Cortex of kidney (tissue), 1 donor: Measurements from ENCODE around the gene KIF20B.
"Not testable (repeated sequence)": the region's sequence is repeated elsewhere in the genome, so short reads cannot be mapped to it uniquely, and the experiment has no call there.

Source experiments
- DNase-seq: peaks from one replicate; lab custom pipeline; 2025; lab: John Stamatoyannopoulos, UW

The KIF20B gene

DNA sequence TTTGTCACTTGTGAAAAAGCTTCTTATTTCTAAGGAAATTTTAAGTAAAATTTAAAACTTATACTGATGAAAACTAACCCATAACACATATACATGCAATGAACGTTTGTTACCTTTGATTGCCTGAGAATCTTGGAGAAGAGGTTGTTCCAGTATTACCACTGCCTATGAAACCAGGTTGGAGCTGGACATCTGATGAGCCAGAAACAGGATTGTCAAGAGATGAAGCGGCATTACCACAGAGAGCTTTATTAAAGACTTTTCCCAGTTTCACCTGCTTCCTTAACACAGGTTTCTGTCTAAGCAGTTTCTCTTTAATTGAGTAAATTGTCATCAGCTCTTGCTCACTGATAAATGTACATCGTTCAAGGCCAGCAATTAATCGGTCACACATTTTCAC lies 9.0 kb upstream of the KIF20B start:
- no peak for DNase-seq

DNA sequence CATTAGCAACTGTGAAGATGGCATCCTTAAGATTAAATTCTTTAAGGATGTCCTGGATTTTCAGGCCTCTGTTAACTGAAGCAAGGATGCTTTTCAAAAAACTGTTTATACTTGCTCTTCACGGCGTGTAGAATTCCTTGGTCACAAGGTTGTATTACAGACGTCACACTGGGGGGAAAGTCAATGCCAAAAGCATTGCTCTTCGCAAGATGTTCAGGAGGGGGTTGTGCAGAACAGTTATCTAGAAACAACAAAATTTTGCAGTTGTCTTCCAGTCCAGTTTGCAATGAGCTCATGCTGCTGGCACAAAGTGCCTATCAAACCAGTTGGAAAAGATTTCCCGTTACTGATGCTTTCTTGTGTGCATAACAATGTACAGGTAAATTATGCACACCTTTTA lies 8.2 kb upstream of the KIF20B start:
- no peak for DNase-seq

DNA sequence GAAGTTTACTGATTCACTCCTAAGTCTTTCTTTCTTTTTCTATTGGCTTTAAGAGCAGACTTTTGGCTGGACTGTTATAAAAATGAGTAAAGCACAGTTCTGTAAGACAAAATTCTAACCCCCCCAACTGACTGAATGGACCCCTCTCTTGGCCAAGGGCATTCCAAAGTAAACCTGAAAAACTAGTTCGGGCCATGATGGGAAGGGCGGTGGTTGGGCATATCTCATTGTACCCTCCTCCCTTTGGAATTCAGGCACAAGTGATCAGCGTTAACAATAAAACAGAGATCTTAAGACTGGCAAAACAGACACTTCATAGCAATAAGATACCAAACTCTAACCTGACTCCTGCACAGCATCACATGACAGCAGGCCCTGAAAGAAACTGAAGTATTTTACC lies 6.1 kb upstream of the KIF20B start:
- no peak for DNase-seq

DNA sequence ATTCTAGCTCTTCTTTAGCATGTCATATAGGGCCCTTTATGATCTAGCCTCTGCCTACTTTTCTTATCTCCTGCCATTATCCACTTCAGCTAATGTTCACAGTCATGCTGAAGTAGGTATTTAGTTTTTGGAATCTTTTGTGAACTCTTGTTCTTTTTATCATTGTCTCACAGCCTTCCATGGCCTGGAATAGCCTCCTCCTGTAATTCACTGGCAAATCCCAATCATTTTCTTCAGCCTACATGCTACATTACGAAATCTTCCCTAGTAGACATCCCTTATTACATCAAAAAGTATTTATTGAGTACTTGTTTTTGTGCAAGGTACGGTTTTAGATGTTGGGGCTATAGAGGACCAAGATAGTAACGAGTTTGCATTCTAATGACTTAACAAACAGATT lies 3.4 kb upstream of the KIF20B start:
- DNase-seq: no peak

DNA sequence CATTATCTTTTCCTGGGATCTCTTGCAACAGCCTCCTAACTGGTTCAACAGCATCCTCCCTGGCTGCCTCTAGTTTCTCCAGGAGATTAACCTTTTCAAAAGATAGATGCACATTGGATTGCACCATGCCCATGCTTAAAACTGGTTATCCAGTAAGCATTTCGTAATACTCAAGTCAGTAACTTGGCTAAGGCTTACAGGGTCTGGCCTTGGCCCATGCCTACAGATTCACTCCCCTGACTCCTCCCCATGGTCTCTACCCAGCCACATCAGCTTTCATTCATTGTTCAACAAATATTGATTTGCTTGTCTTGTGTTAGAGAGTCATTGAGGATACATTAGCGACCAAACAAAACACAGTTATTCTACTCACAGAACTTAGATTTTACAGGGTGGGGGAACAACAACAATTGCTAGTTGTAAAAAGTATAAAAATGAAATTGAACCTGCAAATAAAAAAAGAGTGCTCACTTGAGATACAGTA lies 1.8 kb upstream of the KIF20B start:
- DNase-seq: no peak

DNA sequence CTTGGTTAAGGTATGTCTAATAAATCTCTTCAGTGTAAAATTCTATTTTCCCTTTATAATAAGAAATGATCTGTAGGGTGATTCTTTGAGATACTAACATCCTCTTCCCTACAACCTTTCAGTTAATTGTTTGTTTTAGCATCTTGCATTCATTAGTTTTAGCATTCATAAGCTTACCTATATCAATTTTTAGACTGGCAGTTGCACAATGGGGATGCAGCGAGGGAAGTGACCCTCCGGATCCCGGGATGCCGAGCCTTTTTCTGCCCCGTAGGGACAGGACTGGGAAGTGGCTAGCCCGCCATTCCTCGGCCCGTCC lies 508 bp upstream of the KIF20B start:
- no peak for DNase-seq

DNA sequence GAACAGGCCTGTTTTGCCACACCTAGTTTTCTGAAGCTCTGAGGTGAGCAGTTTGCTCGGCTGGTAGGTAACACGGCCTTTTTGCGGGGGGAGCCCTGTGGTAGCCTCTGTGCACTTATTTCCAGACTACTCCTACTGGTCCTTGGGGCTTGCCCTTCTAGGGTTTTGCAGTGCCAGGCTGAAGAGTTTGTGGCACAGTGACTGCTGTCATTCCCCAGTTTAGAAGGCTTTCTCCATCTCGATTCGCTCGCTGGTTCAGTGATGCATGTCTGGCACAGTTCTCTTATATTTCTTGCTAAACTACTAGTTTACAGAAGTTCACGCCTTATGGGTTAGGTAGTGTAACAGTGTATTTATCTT lies 711 bp downstream of the KIF20B start:
- no peak for DNase-seq

DNA sequence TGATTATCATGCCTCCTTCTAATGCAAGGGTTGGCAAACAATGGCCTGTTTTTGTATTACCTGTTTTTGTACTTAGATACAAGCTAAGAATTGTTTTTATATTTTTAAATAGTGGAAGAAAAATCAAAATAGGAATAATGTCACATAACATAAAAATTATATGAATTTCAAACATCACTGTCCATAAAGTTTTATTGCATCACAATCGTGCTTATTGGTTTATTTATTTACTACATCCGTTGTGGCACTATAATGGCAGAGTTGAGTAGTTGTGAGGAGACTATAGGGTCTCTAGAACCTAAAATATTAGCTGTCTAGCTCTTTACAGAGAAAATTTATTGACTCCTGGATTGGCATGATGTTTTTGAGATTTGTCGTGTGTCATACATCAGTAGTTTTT lies 4.1 kb downstream of the KIF20B start:
- no peak for DNase-seq

DNA sequence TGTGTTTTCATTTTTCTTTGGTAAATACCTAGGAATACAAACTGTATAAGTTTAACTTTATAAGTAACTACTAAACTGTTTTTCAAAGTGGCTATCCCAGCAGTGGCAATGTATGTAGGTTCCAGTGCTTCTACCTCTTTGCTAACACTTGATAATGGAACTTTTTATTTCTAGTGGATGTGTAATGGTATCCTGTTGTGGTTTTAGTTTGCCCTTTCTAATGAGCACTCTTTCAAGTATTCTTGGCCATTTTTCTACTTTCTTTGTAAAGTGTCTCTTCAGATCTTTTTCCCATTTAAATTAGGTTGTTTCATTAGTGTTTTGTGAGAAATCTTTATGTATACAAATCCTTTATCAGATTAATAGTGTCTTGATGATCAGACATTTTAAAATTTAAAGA lies 4.6 kb downstream of the KIF20B start:
- no peak for DNase-seq

DNA sequence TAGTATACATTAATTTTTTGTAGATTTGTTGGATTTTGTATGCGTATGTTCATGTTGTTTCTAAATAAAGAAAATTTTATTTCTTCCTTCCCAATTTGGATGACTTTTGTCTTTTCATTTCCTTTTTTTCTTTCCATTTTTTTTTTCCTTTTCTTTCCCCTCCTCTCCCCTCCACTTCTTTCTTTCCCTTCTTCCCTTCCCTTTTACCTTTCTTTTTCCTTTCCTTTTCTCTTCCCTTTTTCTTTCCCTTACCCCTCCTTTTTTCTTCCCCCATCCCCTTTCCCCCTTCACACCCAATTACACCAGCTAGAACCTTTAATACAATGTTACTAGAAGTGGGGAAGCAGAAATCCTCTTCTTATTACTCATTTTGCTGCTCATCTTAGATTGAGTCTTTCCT lies 6.0 kb downstream of the KIF20B start:
- no peak for DNase-seq

DNA sequence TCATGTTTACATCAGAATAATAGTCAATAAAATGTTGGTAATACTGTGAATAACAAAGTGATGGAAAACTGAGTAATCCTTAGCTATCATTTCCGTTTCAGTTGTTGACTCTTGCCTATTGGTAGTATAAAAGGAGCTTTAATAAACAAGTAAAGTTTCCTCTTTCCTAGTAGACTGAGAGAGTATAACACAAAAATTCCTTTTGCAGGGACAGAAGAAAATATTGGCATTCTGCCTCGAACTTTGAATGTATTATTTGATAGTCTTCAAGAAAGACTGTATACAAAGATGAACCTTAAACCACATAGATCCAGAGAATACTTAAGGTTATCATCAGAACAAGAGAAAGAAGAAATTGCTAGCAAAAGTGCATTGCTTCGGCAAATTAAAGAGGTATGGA lies 9.4 kb downstream of the KIF20B start:
- no peak for DNase-seq

DNA sequence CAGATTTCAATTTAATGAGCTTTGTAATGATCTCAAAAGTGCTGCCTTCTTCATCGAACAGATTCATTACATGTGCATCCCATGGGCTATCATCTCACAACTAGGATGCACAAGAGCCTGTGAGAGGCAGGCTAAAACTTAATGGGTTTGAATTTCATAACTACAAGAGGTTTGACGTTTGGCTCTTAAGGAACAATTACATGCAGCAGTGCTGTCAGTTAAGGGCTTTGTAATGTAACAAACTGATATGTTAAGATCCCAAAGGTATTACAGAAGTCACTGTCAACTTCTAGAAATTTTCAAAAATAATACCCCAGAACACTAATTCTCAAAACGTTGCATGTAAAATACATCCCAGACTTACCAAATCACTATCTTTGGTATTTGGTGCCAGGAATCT lies 33.2 kb downstream of the KIF20B start:
- no peak for DNase-seq

DNA sequence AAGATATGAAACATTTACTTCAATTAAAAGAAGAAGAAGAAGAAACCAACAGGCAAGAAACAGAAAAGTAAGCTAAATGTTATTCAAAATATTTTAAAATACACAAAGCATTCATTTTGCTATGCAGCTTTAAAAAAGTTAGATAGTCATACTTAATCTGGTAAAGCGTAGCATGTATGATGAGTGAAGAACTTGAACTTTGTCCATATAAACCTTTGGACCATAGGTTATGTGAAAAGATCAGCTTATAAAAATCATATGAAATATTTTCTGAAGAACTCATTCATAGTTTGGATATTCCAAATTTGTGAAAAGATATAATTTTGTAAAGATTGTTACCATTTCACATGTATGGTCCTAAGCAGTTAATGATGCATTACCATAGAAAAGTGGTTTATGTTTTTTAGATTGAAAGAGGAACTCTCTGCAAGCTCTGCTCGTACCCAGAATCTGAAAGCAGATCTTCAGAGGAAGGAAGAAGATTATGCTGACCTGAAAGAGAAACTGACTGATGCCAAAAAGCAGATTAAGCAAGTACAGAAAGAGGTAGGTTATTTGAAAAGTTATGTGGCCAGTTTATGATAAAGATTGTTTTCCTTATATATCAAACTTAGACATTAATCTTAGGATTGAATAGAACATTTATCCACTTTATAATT lies 37.3 kb downstream of the KIF20B start:
- no peak for DNase-seq

DNA sequence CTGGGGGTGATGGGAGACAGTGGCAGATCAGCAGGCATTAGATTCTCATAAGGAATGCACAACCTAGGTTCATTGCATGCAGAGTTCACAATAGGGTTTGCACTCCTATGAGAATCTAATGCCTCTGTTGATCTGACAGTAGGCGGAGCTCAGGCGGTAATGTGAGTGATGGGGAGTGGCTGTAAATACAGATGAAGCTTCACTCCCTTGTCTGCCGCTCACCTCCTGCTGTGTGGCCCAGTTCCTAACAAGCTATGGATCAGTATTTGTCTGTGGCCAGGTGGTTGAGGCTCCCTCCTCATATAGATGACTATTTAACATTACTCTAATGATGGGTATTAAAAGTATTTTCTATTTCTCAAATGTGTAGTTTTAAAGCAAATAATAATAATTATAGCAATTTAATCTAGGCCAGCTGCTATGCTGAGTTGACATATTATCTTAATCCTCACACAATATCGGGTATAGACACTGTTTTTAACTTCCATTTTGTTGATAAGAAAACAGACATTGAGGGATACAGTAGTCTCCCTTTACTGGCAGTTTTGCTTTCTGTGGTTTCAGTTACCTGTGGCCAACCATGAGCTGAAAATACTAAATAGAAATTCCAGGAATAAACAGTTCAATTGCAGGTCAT lies 39.9 kb downstream of the KIF20B start:
- DNase-seq: no peak

DNA sequence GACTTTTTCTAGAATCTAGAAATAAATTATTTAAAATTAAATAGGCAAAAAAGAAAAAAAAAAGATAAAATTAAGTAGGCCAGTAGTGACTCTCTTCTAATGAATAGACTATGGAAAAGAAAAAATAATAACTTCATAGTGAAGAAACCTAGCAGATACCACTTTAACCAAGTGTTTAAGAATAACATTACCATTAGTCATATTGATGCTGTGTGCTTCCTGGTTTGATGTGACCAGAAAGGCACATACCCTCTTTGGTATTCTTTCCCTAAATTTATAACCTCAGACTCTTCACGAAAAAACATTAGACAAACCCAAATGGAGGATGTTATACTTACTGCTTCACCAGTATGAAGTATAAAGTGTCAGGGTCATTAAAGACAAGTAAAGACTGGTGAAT lies 42.6 kb downstream of the KIF20B start:
- no peak for DNase-seq

DNA sequence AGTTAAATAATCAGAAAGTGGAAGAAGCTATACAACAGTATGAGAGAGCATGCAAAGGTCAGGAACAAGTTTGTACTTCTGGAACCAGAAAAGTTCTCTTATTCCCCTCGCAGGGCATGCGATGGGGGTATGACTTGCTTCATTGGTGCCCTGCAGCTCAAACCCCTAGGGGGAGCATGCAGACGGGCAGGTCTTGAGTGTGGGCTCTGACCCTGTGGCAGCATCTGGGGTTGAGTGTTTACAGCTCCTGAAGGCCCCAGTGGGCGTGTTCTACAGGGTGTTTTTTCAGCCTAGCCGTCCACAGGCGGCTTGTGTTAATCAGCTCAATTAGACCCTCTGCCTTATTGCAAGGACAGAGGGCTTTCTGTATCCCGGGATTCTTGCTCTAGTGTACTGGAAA lies 44.5 kb downstream of the KIF20B start:
- DNase-seq: no peak

DNA sequence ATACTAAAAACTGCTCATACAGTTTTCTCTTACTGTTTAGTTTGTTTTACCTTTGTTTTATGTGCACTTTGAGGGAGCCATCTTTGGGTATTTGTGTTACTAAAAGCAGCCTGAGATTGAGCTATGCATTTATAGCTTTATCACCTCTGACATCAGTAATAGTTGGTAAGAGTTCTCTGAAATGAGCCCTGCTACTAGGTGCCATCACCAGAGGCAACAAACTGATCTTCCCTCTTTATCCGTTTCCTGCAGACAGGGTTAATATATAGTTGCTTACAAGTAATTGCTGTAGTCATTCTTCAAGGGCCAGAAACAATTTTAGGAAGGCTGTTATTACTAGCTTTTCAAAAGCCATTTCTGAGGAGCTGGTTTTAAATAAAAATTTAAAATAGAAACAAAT lies 49.1 kb downstream of the KIF20B start:
- no peak for DNase-seq

DNA sequence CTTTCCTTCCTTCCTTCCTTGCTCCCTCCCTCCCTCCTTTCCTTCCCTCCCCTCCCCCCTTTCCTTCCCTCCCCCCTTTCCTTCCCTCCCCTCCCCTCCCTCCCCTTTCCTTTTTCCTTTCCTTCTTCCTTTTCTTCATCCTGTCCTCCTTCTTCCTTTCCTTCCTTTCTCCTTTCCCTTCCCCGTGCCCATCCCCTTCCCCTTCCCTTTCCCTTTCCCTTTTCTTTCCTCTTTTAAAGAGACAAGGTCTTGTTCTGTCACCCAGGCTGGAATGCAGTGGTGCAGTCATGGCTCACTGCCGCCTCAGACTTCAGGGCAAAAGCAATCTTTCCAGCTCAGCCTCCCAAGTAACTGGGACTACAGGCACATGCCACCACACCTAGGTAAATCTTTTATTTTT lies 54.0 kb downstream of the KIF20B start:
- DNase-seq: no peak

DNA sequence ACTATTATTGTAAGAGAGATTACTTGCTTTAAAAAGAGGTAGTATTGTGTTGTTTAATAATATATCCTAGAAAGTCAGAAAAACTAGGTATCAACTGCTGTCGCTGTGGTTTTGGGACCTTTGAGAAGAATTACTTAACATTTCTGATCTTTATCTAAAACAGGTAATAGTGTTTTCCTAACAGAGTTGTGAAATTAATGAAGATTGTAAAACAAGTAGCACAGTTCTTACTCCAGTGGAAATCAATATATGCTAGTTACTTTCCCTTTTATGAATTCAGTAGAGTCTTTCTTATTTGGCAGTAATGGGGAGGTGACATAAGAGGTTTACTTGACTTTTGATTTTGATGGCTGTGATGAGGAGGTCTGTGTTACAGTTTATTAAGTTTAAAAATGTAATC lies 58.1 kb downstream of the KIF20B start:
- DNase-seq: no peak

DNA sequence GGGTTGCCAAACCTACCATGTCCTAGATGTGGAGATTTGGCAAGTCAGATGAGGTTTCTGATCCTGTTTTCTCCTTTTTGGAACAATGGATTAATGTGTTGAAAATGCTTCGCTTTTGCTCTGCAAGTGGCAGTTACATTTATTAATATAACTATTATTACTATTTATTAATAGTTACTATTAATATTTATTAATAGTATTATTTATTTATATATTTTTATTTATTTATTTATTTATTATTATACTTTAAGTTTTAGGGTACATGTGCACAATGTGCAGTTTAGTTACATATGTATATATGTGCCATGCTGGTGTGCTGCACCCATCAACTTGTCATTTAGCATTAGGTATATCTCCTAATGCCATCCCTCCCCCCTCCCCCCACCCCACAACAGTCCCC lies 62.3 kb downstream of the KIF20B start:
- not testable (repeated sequence) for DNase-seq

DNA sequence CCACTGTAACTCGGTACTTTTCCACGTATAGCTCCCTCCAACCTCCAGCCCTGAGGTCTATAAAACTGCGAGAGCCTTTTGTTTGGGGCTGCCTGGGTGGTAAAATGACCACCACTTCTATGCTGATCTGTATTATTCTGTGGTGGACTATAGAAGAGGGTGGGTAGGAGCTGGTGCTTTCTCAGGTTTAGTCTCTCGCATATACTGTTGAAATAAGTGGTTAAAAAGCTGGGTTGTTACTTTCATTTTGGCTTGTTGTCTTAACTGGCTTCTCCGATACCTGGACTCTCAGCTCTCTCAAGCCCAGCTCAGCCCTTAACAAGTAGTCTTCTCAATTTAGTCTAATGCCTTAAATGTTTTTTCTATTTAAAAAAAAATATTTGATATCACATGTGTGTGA lies 70.3 kb downstream of the KIF20B start:
- DNase-seq: no peak

DNA sequence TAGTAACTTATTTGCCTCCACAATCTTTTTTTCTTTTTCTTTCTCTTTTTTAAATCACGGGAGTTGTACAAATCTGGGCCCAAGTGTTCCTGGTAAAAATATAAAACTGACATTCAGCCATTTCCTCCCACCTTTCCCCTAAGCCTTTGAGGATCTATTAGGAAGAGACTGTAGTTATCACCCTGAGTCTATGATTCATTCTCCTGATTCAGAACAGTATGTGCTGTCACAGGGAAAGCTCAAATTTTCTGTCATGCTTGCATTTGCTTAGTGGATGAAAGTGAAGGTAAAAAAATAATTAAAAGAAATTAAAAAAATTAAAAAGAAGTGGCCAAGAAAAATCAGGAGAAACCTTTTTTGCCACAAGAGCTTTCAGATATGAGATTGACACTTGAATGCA lies 71.7 kb downstream of the KIF20B start:
- no peak for DNase-seq

DNA sequence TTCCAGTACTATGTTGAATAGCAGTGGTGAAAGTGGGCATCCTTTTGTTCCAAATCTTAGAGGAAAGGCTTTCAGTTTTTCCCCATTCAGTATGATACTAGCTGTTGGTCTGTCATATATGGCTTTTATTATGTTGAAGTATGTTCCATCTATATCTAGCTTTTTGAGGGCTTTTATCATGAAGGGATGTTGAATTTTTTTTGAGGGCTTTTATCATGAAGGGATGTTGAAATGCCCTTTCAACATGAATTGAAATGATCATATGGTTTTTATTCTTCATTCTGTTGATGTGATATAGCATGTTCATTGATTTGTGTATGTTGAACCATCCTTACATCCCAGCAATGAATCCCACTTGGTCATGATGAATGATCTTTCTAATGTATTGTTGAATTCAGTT lies 75.3 kb downstream of the KIF20B start:
- no peak for DNase-seq

DNA sequence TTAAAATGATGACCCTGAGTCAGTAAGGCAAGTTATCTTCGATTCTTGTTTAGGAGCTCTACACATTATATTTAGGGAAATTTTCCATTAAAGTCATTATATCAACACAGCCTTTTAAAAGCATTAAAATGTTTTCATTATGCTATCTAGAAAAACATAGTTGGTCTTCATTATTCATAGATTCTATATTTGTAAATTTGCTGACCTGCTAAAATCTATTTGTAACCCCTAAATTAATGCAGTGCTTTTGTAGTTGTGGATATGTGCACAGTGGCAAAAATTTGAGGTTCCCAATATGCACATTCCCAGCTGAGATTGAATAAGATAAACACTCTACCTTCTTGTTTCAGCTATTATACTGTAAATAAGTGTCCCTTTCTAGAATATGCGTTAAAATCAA lies 81.1 kb downstream of the KIF20B start:
- no peak for DNase-seq
